SK-N-MC (cell line): ENCODE results near the gene LRTM1.

ENCODE experiments used
- EZH2 ChIP-seq: fragments of 200-600 bp; sonication (generic); IDR thresholded peaks from one replicate; pipeline ENCODE4 v1.6.1; 2017; ENCODE audit warnings: antibody characterized with exemption
- FOXP2 ChIP-seq: optimal IDR thresholded peaks from 2 replicates; pipeline ENCODE3; 2011; ENCODE audit warnings: mild to moderate bottlenecking, moderate library complexity; ENCODE audit not compliant: insufficient read depth; ENCODE audit errors: extremely low read length, control extremely low read depth
- POLR2AphosphoS5 ChIP-seq: IDR thresholded peaks from 2 replicates; pipeline ENCODE4 v1.6.1; 2012; ENCODE audit warnings: mild to moderate bottlenecking, low read depth, low read length, borderline replicate concordance

DNA sequence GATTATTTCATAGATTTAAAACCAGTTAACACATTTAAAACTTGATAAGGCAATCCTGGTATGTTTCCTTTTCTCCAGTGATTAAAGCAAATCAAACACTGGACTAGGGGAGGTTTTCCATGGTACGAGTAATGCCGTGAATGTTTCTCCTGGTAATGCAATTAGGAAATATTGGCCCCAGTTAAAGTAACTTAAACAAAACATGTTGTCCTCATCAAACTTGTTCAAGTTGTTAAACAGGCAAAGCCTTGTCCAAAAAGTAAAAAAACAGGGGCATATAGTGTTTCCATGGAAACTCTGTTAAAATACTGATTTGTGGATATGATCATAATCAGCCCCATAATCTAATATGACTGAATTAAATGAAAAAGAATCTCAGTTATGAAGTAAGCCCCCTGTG lies 13.1 kb upstream of the LRTM1 start:
- TF ChIP-seq POLR2AphosphoS5 (no peak), EZH2 (no peak), FOXP2 (no peak)
